ENCODE data around the gene TTC5. TPM values are rescaled to one million over a fixed set of nuclear protein-coding genes. Genes with fewer than 3 reads are reported as not detected.

TTC5 gene
- total RNA-seq, 4 donors from 2014 or later, result 5.6 to 14.9 (median 9.7) TPM

- Histone ChIP-seq H3K4me3 (peak within 1 kb of the TSS; percentile 48 to 69 (median 60)), H3K27ac (peak within 1 kb of the TSS; percentile 89 to 95 (median 93)), H3K36me3 (no peaks in the 10 kb centered on the region), H3K9me3 (no peaks in the 10 kb centered on the region), H3K27me3 (no peaks in the 10 kb centered on the region), H3K4me1 (peaks cover 5 to 24% (median 7%) of the 10 kb centered on the region in 4 donors)
- intact Hi-C loops (cut with DNase I; ENCODE audit: low total_unique reads) (loop anchor here (10.0 kb wide), 1 partner anchor 282 kb away; no protein-coding TSS in a partner anchor), in situ Hi-C loops (cut with MboI; ENCODE audit: low pct_ligation_motif_present in 1 of 4, low pct_unique_long_range_greater_than_20kb in 1 of 4, low sequenced_read_pairs in 3 of 4) (loop anchor here in 3 of 4 donors (5.0 to 25.0 kb wide), 4 partner anchors 129 to 354 kb away; partner anchors contain the start of genes ANG (in 2 of the 3), APEX1 (in 2 of the 3), OSGEP (in 2 of the 3) and PIP4P1 (in 2 of the 3))
- WGBS, 2 donors (ENCODE audit: low coverage in 1 of 2), result 1 to 4% methylated on average over 15 to 19 of the region's 19 CpGs
- peak; percentile 64 for DNase-seq
- TF ChIP-seq EP300 (IDR thresholded peaks at IDR 0.05; ENCODE audit: low read depth) (no peak), POLR2A (IDR thresholded peaks at IDR 0.05) (peak; percentile 77), POLR2AphosphoS5 (IDR thresholded peaks at IDR 0.05) (peak; percentile 82 to 88 (median 86))
These were observed 27.2 kb upstream of the TTC5 start, which contains the start of gene CCNB1IP1 for GRCh38 chr14:20332788-20333493. Gene CCNB1IP1 (minus strand): TSS chr14:20333279. CDS start chr14:20316523, 16,756 bp downstream.

GRCh38 chr14:20332431-20332787 is 26.7 kb upstream of the TTC5 start:
- Histone ChIP-seq H3K4me3 (peak overlapping the region; percentile 48 to 69 (median 60)), H3K27ac (peak overlapping the region; percentile 89 to 95 (median 93)), H3K27me3 (no peaks in the 10 kb centered on the region), H3K4me1 (peaks cover 5 to 29% (median 7%) of the 10 kb centered on the region in 4 donors), H3K9me3 (no peaks in the 10 kb centered on the region), H3K36me3 (no peaks in the 10 kb centered on the region)
- 2 to 13% methylated on average over 2 to 4 of the region's 4 CpGs for WGBS, 2 donors (ENCODE audit: low coverage in 1 of 2)
- intact Hi-C loops (cut with DNase I; ENCODE audit: low total_unique reads), result loop anchor here (10.0 kb wide), 1 partner anchor 282 kb away; no protein-coding TSS in a partner anchor
- TF ChIP-seq POLR2AphosphoS5 (IDR thresholded peaks at IDR 0.05) (no peak), POLR2A (IDR thresholded peaks at IDR 0.05) (no peak), CTCF (IDR thresholded peaks at IDR 0.05) (no peak), EP300 (IDR thresholded peaks at IDR 0.05; ENCODE audit: low read depth) (no peak)
- in situ Hi-C loops (cut with MboI; ENCODE audit: low pct_ligation_motif_present in 1 of 4, low pct_unique_long_range_greater_than_20kb in 1 of 4, low sequenced_read_pairs in 3 of 4), result loop anchor here in 3 of 4 donors (5.0 to 25.0 kb wide), 4 partner anchors 130 to 355 kb away; partner anchors contain the start of genes ANG (in 2 of the 3), APEX1 (in 2 of the 3), OSGEP (in 2 of the 3) and PIP4P1 (in 2 of the 3)
- peak; percentile 11 for DNase-seq

GRCh38 chr14:20331053-20331613 is 25.4 kb upstream of the TTC5 start:
- in situ Hi-C loops (cut with MboI; ENCODE audit: low pct_ligation_motif_present in 1 of 4, low pct_unique_long_range_greater_than_20kb in 1 of 4, low sequenced_read_pairs in 3 of 4) (loop anchor here in 3 of 4 donors (5.0 to 25.0 kb wide), 4 partner anchors 131 to 356 kb away; partner anchors contain the start of genes ANG (in 2 of the 3), APEX1 (in 2 of the 3), OSGEP (in 2 of the 3) and PIP4P1 (in 2 of the 3)), intact Hi-C loops (cut with DNase I; ENCODE audit: low total_unique reads) (loop anchor here (10.0 kb wide), 1 partner anchor 284 kb away; no protein-coding TSS in a partner anchor)
- WGBS, 2 donors (ENCODE audit: low coverage in 1 of 2), result 53 to 73% methylated on average over 2 of the region's 2 CpGs
- peak overlapping the region in 1 of 4 donors; percentile 95 for H3K27ac ChIP-seq
- no peaks in the 10 kb centered on the region for H3K9me3 ChIP-seq
- peaks cover 0 to 5% (median 0%) of the 10 kb centered on the region in 4 donors for H3K36me3 ChIP-seq
- H3K4me1 ChIP-seq, result peaks cover 5 to 35% (median 7%) of the 10 kb centered on the region in 4 donors
- H3K4me3 ChIP-seq, result no peak overlapping the region
- DNase-seq, result no peak
- TF ChIP-seq POLR2A (IDR thresholded peaks at IDR 0.05), result no peak
- TF ChIP-seq POLR2AphosphoS5 (IDR thresholded peaks at IDR 0.05), result no peak
- no peak for TF ChIP-seq CTCF (IDR thresholded peaks at IDR 0.05)
- TF ChIP-seq EP300 (IDR thresholded peaks at IDR 0.05; ENCODE audit: low read depth), result no peak
- no peaks in the 10 kb centered on the region for H3K27me3 ChIP-seq

GRCh38 chr14:20329355-20329754 is 23.6 kb upstream of the TTC5 start:
- peaks cover 0 to 15% (median 0%) of the 10 kb centered on the region in 4 donors for H3K36me3 ChIP-seq
- no peaks in the 10 kb centered on the region for H3K9me3 ChIP-seq
- WGBS, 2 donors (ENCODE audit: low coverage in 1 of 2), result 89 to 94% methylated on average over 2 of the region's 2 CpGs
- no peaks in the 10 kb centered on the region for H3K27me3 ChIP-seq
- in situ Hi-C loops (cut with MboI; ENCODE audit: low pct_ligation_motif_present in 1 of 4, low pct_unique_long_range_greater_than_20kb in 1 of 4, low sequenced_read_pairs in 3 of 4) (loop anchor here in 3 of 4 donors (10.0 to 25.0 kb wide), 4 partner anchors 133 to 358 kb away; partner anchors contain the start of genes ANG (in 2 of the 3), APEX1 (in 2 of the 3), OSGEP (in 2 of the 3) and PIP4P1 (in 2 of the 3)), intact Hi-C loops (cut with DNase I; ENCODE audit: low total_unique reads) (no loop called here)
- no peak overlapping the region for H3K4me3 ChIP-seq
- no peak overlapping the region for H3K27ac ChIP-seq
- no peak for DNase-seq
- H3K4me1 ChIP-seq, result peaks cover 5 to 35% (median 7%) of the 10 kb centered on the region in 4 donors
- TF ChIP-seq POLR2A (IDR thresholded peaks at IDR 0.05) (no peak), EP300 (IDR thresholded peaks at IDR 0.05; ENCODE audit: low read depth) (no peak), POLR2AphosphoS5 (IDR thresholded peaks at IDR 0.05) (no peak), CTCF (IDR thresholded peaks at IDR 0.05) (no peak)

Data from transverse colon (tissue), 4 donors.